Stimulated activated CD8-positive, alpha-beta memory T cell treated with anti-CD3 and anti-CD28 coated beads, Interleukin-12 subunit alpha, Interleukin-12 subunit beta, amount 100 ng/mL, for 1 hour (primary cell): ENCODE data around the gene RETREG3.
"Not testable (repeated sequence)": the region's sequence is repeated elsewhere in the genome, so short reads cannot be mapped to it uniquely, and the experiment has no call there.

ENCODE experiments used
- DNase-seq: peaks from one replicate; pipeline ENCODE4 v3.0.0-alpha.2; 2020; ENCODE audit warnings: low read depth

Gene RETREG3

GRCh38 chr17:42609182-42609813 is at the start of gene RETREG3, which contains the start of gene TUBG1:
RETREG3 (minus strand) TSS chr17:42609374; CDS start chr17:42609324, 50 bp downstream.
TUBG1 (plus strand) TSS chr17:42609683; CDS start chr17:42609738, 55 bp downstream.
- peak; percentile 99 for DNase-seq

DNA sequence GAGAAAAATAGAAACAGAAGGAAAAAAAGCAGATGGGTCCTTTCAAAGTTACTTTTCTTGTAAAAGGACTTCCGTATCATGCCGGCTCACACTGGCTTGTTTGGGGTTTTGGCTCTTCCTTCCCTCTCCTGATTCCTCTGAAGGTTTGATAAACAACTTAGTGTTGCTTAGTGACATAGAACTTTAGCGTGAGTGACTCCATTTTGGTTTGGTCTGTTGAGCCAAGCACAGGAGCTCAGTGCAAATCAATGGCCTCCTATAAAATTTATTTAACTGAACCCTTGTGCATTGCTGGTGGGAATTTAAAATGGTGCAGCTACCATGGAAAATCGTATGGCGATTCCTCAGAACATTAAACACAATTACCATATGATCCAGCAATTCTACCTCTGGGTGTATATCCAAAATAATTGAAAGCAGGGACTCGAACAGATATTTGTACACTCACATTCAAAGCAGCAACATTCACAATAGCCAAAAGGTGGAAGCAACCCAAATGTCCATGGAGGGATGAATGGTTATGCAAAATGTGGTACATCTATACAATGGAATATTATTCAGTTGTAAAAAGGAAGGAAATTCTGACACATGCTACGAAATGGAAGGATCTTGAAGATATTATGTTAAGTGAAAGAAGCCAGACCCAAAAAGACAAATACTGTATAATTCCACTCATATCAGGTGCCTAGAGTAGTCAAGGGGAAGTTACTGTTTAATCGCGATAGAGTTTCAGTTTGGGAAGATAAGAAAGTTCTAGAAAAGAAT is 48.8 kb upstream of the RETREG3 start:
- no peak for DNase-seq

DNA sequence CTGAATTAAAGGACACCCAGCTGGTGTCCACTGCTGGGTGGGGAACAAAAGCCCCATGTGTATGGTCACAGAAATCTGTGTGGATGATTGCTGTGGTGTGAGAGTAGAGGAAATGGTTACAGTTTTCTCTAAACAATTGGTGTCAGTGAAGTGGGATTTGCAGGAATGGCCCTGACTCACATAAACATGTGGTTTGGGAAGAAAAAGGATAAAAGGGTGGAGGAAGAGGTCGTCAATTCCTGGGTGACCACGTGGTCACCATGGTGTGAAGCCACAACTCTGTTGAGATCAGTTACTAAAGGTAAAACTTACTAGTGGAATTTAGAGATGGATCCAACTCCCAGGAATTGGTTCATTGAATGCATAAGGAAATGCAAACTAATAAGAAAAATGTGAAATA is 46.4 kb upstream of the RETREG3 start:
- DNase-seq: no peak

- DNase-seq: no peak
Measured at GRCh38 chr17:42653179-42654124, 44.3 kb upstream of the RETREG3 start.

DNA sequence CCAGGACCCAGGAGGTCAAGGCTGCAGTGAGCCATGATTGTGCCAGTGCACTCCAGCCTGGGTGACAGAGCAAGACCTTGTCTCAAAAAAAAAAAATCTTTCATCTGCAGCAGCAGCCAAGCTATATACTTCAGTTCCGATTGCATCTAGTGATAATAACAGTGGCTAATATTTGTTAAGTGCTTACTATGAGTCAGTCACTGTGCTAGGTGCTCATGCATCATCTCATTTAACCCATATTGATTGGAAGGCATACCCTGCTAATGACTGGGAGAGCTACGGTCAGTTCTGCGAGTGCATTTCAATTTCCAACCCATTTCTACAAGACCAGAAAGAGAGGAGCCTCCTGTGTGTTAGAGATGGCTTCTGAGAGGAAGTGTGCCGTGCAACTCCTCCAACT is 42.2 kb upstream of the RETREG3 start:
- DNase-seq: no peak

GRCh38 chr17:42647778-42648177 is 38.6 kb upstream of the RETREG3 start:
- no peak for DNase-seq

DNA sequence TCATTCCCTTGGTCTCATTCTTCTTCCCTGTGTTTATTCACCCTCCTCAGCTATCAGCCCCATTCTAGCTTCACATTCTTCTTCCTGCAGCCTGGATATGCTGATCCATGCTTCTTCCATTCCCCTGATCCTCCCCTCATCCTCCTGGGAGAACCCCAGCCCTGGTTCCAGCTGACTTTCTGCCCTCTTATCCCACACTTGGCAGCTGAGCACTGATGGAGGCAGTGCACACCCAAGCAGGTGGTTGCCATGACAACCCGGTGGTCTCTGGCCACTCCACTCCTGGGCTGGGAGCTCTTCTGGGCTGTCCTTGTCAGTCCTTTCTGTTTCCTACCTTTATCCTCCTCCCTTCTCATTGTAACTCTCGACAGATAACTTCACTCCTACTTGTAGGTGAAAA is 33.2 kb upstream of the RETREG3 start:
- DNase-seq: no peak

GRCh38 chr17:42640121-42640520 is 30.9 kb upstream of the RETREG3 start:
- DNase-seq: no peak

GRCh38 chr17:42639525-42640113 is 30.4 kb upstream of the RETREG3 start:
- no peak for DNase-seq

GRCh38 chr17:42632949-42633444 is 23.8 kb upstream of the RETREG3 start:
- no peak for DNase-seq

DNA sequence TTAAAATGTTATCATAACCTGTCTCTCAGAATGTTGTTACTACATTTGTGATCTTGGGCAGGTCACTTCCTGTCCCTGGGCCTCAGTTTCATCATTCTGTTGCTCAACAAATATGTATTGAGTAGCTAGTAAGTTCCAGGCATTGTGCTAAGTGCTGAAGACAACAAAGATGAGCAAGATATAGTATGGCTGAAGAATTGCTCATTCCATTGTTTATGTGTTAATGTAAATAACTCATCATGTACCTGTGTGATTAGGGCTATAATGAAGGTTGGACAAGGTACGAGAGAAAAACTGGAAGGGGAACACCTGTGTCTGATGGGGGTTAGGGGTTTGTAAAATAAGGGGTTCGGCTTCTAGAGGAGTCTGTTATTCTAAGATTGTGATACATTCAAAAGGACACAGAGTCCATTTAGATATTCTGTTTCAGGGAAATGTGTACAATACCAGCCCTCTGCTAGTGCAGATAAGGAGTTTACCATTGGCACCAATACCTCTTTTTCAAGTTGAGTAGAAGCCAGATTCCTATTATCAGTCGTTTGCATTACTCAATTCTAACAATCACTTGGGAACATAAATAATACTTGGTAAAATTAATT is 20.3 kb upstream of the RETREG3 start:
- no peak for DNase-seq

- DNase-seq: not testable (repeated sequence)
Measured at GRCh38 chr17:42627032-42627764, 18.0 kb upstream of the RETREG3 start.

DNA sequence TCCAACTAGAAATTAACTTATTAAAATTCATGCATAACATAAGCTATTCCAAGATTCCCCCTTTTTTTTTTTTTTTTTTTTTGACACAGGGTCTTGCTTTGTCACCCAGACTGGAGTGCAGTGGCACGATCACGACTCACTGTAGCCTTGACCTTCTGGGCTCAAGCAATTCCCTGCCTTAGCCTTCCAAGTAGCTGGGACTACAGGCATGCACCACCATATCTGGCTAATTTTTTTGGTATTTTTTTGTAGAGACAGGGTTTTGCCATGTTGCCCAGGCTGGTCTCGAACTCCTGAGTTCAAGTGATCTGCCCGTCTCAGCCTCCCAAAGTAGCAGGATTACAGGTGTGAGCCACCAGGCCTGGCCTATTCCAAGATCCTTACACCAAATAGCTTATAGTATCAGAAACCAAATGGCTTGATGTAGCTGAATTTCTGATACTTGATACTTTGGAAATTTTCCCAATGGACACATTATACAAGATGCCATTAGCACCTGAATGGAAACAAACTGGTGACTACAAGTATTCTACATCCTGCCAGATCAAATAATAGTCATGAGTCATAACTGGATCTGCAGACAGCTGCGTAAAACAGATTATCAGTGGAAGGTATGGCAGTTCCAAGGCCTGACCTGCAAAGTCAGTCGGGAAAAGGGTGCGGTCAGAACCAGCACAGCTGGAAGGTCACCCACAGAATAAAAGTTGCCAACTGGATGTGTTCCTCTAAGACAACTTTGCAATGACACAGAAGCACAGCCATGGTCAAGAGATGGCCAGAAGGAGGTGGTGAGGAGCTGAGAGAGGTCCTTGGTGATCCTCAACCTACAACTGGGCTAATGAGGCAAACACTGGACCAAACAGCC is 14.8 kb upstream of the RETREG3 start:
- no peak for DNase-seq

DNA sequence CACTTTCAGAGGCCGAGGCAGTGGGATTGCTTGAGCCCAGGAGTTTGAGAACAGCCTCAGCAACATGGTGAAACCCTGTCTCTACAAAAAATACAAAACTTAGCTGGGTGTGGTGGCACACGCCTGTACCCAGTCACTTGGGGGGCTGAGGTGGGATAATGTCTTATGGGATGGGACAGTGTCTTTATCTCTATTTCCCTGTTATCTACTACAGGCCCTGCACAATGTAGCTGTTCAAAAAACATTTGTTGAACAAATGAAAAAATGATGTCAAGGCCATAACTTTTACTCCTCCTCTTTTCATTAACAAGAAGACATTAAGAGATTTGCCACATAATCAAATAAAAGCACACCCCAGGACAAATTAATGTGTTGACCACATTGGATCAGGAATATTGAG is 14.1 kb upstream of the RETREG3 start:
- DNase-seq: no peak

DNA sequence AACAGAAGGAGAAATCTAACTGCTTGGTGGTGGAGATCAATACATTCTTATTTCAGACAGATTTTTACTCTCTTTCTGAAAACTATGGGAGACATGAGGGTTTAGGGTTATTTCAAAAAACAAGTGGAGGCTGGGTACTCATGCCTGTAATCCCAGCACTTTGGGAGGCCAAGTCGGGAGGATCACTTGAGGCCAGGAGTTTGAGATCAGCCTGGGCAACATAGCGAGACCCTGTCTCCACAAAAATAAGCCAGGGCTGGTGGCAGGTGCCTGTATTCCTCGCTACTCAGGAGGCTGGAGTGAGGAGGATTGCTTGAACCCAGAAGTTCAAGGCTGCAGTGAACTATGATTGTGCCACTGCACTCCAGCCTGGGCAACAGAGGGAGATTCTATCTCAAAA is 12.8 kb upstream of the RETREG3 start:
- not testable (repeated sequence) for DNase-seq

- no peak for DNase-seq
Measured at GRCh38 chr17:42618442-42619150, 9.4 kb upstream of the RETREG3 start.

- DNase-seq: no peak
Measured at GRCh38 chr17:42617956-42618431, 8.8 kb upstream of the RETREG3 start.

- DNase-seq: no peak
Measured at GRCh38 chr17:42613699-42614295, 4.6 kb upstream of the RETREG3 start.

GRCh38 chr17:42612013-42612412 is 2.8 kb upstream of the RETREG3 start:
- no peak for DNase-seq
